Measurements from ENCODE around the gene POLR2F.
"Not testable (repeated sequence)": the region's sequence is repeated elsewhere in the genome, so short reads cannot be mapped to it uniquely, and the experiment has no call there.

Gene POLR2F

GRCh38 chr22:37925330-37925729, 28.2 kb upstream of the POLR2F start:
- no peak overlapping the region for H3K4me3 ChIP-seq (ENCODE audit: low read depth, low read length)

DNA sequence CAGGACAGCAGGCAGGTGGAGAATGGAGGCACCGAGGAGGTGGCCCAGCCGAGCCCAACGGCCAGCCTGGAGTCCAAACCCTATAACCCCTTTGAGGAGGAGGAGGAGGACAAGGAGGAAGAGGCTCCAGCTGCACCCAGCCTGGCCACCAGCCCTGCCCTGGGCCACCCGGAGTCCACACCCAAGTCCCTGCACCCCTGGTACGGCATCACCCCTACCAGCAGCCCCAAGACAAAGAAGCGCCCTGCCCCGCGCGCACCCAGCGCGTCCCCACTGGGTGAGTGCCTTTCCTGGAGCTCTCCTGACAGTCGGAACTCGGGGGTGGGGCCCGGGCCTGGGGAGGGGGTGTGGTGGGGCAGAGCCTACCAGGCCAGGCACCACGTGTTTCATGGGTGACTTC, 27.7 kb upstream of the POLR2F start:
- no peak overlapping the region for H3K4me3 ChIP-seq (ENCODE audit: low read depth, low read length)

DNA sequence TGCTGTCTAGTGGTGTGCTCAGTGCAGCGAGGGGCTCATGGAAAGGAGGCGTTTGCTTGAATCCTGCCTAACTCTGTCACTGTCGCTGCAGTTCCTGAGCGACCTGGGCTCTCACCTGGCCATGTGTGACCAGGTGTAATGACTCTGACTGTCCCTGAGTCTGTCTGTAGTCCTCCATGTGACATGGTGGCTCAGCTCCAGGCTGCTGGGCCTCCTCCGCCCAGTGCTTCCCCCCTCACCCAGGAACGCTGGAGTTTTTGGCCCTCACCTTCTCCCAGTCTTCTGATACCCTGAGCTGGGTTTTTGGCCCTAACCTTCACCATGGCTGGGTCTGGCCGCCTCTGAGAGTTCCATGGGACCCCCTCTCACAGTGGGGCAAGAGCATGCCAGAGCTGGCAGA, 27.1 kb upstream of the POLR2F start:
- no peak overlapping the region for H3K4me3 ChIP-seq (ENCODE audit: low read depth, low read length)

GRCh38 chr22:37926771-37927636, 26.5 kb upstream of the POLR2F start:
- no peak overlapping the region for H3K4me3 ChIP-seq (ENCODE audit: low read depth, low read length)

- no peak overlapping the region for H3K4me3 ChIP-seq (ENCODE audit: low read depth, low read length)
Measured at GRCh38 chr22:37927637-37927936, 25.9 kb upstream of the POLR2F start.

- no peak overlapping the region for H3K4me3 ChIP-seq (ENCODE audit: low read depth, low read length)
Measured at GRCh38 chr22:37929390-37929789, 24.1 kb upstream of the POLR2F start.

DNA sequence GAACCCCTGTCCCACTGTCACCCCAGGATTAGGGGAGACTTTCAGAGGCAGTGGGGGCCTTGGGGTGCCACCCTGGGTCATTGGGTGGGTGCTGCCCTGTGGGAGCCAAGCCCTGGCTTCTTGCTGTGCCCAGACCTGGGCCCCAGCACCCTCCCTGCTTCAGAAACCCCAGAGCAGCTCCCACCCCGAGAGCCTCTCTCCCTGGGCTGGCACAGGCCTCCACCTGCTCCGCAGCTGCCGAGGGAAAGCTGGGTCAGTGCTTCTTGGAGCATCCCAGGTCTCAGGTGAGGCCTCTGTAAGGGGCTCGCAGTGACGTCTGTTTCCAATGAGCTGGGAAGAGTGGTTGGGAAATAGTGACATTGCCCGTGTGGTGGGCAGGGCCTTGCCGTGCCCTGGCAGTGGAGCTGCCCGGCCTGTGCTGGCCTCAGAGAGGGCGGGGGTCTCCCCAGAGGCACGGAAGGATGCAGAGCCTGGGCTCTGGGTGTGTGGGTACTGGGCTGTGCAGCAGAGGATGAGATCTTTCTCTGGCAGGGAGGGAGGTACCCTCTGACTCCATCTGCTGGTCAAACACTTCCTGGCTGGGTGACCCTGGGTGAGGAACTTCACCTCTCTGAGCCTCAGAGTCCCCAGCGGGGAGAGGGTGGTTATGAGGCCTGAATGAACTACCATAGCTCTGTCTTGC, 23.1 kb upstream of the POLR2F start:
- H3K4me3 ChIP-seq (ENCODE audit: low read depth, low read length), result no peak overlapping the region

DNA sequence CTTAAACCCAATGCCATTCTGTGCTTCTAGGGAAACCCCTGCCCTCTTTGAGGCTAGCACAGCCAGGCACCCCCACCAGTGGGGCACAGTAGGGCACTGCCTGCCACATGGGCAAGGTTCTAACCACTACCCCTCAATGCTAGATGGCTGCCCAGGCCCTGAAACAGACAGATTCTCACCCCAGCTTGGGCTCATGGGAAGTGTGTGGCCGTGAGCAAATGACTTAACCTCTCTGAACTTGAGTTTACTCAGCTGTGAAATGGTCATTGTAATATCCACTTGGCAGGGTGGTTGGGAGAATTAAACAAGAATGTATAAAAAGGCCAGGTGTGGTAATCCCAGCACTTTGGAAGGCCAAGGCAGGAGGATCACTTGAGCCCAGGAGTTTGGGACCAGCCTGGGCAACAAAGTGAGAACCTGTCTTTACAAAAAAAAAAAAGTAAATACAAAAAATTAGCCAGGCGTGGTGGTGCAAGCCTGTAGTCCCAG, 22.5 kb upstream of the POLR2F start:
- H3K4me3 ChIP-seq (ENCODE audit: low read depth, low read length), result no peak overlapping the region

DNA sequence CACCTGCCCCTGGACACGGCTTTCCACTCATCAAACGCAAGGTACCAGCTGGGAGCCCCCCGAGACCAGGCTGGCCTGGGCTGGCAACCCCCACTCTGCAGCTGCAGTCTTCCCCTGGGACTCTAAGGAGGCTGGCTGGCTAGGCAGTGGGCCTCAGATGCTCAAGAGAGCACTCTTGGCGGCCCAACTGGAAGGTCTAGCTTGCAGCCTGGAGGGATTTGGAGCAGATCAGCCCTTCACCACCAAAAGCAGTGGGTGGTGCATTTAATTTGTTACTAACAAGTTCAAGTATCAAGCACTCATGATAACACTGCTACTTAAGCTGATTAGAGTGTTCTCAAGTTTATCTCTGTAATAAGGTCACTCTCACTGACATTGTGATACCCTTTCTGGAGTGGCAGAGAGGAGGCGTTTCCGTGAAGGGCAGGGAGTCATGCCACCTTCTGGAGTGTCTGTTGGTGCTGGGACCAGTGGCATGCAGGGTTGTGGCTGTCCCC, 21.6 kb upstream of the POLR2F start:
- H3K4me3 ChIP-seq (ENCODE audit: low read depth, low read length), result no peak overlapping the region

- H3K4me3 ChIP-seq (ENCODE audit: low read depth, low read length), result no peak overlapping the region
Measured at GRCh38 chr22:37932401-37932800, 21.1 kb upstream of the POLR2F start.

DNA sequence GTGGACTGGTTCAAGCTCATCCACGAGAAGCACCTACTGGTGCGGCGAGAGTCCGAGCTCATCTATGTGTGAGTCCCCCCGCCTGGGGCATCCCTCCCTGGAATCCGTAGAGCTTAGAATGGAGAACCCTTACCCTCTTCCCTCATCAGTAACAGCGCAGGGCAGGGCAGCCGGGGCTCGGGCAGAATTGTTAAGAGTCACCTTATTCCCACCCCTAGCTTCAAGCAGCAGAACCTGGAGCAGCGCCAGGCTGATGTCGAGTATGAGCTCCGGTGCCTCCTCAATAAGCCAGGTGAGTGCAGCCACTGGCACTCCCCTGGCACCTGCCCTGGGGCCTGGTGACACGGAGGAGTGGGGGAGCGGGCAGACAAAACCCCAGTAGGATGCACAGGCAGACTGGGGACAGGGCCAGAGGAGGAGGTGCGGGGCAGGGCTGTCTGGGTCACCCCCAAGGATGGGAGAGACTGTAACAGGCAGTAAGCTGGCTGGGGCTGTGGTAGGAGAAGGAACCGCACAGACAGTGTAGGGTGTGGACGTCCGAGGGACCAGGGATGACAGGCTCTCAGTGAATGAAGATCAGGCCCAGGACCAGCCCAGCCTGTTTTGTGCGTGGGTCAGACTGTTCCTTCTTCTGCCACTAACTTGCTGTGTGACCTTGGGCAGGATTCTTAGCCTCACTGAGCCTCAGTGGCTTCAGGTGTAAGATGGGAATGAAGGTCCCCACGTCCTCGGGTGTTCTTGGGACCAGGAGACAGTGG, 20.5 kb upstream of the POLR2F start:
- no peak overlapping the region for H3K4me3 ChIP-seq (ENCODE audit: low read depth, low read length)

- H3K4me3 ChIP-seq (ENCODE audit: low read depth, low read length), result no peak overlapping the region
Measured at GRCh38 chr22:37933711-37934376, 19.7 kb upstream of the POLR2F start.

DNA sequence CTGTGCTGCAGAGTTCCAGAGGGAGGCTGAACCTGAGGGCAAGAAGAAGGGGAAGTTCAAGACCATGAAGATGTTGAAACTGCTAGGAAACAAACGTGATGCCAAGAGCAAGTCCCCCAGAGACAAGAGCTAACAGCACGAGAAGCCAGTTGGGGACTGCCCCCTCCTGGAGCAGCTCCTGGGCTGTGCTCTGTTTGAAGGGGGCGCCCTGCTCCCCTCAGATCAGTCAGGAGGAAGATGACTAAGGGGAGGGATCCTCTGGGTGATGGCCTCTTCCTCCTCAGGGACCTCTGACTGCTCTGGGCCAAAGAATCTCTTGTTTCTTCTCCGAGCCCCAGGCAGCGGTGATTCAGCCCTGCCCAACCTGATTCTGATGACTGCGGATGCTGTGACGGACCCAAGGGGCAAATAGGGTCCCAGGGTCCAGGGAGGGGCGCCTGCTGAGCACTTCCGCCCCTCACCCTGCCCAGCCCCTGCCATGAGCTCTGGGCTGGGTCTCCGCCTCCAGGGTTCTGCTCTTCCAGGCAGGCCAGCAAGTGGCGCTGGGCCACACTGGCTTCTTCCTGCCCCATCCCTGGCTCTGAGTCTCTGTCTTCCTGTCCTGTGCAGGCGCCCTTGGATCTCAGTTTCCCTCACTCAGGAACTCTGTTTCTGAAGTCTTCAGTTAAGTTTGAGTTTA, 12.7 kb upstream of the POLR2F start:
- no peak overlapping the region for H3K4me3 ChIP-seq (ENCODE audit: low read depth, low read length)

- no peak overlapping the region for H3K4me3 ChIP-seq (ENCODE audit: low read depth, low read length)
Measured at GRCh38 chr22:37942133-37942532, 11.4 kb upstream of the POLR2F start.

- H3K4me3 ChIP-seq (ENCODE audit: low read depth, low read length), result no peak overlapping the region
Measured at GRCh38 chr22:37943136-37943824, 10.2 kb upstream of the POLR2F start.

- H3K4me3 ChIP-seq (ENCODE audit: low read depth, low read length), result no peak overlapping the region
Measured at GRCh38 chr22:37943825-37944198, 9.7 kb upstream of the POLR2F start.

DNA sequence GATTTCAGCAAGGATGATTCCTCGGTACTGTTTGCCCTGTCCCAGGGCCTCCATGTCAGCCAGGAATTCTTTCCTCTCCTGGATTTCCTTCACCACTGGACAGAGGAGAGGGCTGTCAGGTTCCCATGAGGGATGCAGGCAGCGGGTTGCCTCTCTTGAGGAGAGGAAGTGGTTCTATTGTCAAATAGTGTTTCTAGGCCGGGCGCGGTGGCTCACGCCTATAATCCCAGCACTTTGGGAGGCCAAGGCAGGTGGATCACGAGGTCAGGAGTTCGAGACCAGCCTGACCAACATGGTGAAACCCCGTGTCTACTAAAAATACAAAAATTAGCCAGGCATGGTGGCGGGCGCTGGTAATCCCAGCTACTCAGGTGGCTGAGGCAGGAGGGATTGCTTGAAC, 9.1 kb upstream of the POLR2F start:
- not testable (repeated sequence) for H3K4me3 ChIP-seq (ENCODE audit: low read depth, low read length)

DNA sequence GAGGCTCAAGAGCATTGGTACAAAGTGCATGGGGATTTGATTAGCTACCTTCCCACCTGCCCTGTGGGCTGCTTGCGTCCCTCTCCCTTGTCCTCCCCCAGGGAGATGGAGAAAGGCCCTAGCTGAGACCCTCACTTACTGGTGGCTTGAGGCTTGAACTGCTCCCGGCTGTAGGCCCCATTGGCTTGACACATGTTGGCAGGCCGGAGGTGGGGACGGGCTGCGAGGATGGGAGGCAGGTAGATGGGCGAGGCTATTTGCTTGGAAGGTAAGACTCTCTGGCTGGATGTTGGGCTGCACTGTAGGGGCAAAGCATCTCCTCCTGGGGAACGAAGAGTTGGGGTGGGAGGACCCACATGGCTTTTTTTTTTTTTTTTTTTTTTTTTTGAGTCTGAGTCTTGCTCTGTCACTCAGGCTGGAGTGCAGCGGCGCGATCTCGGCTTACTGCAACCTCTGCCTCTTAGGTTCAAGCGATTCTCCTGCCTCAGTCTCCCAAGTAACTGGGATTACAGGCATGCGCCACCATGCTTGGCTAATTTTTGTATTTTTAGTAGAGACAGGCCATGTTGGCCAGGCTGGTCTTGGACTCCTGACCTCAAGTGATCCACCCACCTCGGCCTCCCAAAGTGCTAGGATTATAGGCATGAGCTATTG, 6.2 kb upstream of the POLR2F start:
- H3K4me3 ChIP-seq (ENCODE audit: low read depth, low read length), result not testable (repeated sequence)

DNA sequence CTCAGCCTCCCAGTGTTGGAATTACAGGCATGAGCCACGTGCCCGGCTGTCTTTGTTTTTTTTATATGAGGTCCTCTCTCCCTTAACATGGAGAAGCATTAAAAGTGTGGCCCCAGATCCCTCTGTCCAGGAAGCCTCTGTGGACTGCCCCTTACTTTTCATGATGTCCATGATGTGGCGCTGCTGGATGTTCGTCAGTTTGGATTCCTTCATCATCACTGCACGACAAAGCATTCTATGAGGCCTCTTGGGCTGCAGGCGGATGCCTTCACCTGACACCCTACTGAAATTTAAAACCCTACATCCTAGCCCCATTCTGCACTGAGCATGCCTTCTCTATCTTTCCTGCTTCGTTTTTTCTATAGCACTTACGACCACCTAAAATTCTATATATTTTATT, 2.2 kb upstream of the POLR2F start:
- no peak overlapping the region for H3K4me3 ChIP-seq (ENCODE audit: low read depth, low read length)

All from iPS-11a (cell line).